Measurements from ENCODE around the gene TMC6. TPM values are rescaled to one million over a fixed set of nuclear protein-coding genes. Genes with fewer than 3 reads are reported as not detected.

The TMC6 gene
- total RNA-seq, 1 experiment from 2014 or later = 58.0 TPM

GRCh38 chr17:78146471-78146869 is 17.9 kb upstream of the TMC6 start:
- in situ Hi-C loops (cut with HindIII; ENCODE audit: low pct_unique_long_range_greater_than_20kb, low sequenced_read_pairs) (no loop called here), intact Hi-C loops (cut with micrococcal nuclease; ENCODE audit: unreplicated experiment) (no loop called here)
- POLR2A ChIA-PET = no interaction called here
- TF ChIP-seq SIN3A (IDR thresholded peaks at IDR 0.05; ENCODE audit: borderline replicate concordance, insufficient read depth, low read depth, low read length) (no peak), CTCF (IDR thresholded peaks at IDR 0.05) (no peak), REST (IDR thresholded peaks at IDR 0.05; ENCODE audit: insufficient read depth in 1 of 2, low read depth in 2 of 2, low read length in 1 of 2) (no peak), TCF7L2 (IDR thresholded peaks at IDR 0.05; ENCODE audit: low read depth, low read length) (no peak), POLR2AphosphoS5 (IDR thresholded peaks at IDR 0.05; ENCODE audit: low read depth, low read length) (no peak)
- DNase-seq (ENCODE audit: low read depth, low spot score) (no peak), ATAC-seq (no peak)
- no peak overlapping the region for H3K4me3 ChIP-seq (ENCODE audit: low read depth in 2 of 2, low read length in 2 of 2)
- peaks cover 33% of the 10 kb centered on the region for H3K4me1 ChIP-seq (ENCODE audit: control insufficient read depth, insufficient read depth, low read length)
- no peaks in the 10 kb centered on the region for H3K27me3 ChIP-seq (ENCODE audit: control insufficient read depth, insufficient read depth, low read length)
- no peaks in the 10 kb centered on the region for H3K9me3 ChIP-seq (ENCODE audit: control insufficient read depth, insufficient read depth, low read depth, low read length)
- no peaks in the 10 kb centered on the region for H3K36me3 ChIP-seq (ENCODE audit: control insufficient read depth, insufficient read depth, low read length)
- BruUV-seq (replicated peaks) = no TSS peak
- CTCF ChIA-PET = no interaction called here
- no peak overlapping the region for H3K27ac ChIP-seq (ENCODE audit: low read length)

GRCh38 chr17:78144736-78145641 is 16.4 kb upstream of the TMC6 start:
- intact Hi-C loops (cut with micrococcal nuclease; ENCODE audit: unreplicated experiment) (no loop called here), in situ Hi-C loops (cut with HindIII; ENCODE audit: low pct_unique_long_range_greater_than_20kb, low sequenced_read_pairs) (no loop called here)
- H3K27me3 ChIP-seq (ENCODE audit: control insufficient read depth, insufficient read depth, low read length) = no peaks in the 10 kb centered on the region
- H3K9me3 ChIP-seq (ENCODE audit: control insufficient read depth, insufficient read depth, low read depth, low read length) = no peaks in the 10 kb centered on the region
- peak overlapping the region; percentile 9 for H3K27ac ChIP-seq (ENCODE audit: low read length)
- ChIA-PET CTCF (interaction anchor here (0.8 kb wide), 1 partner anchor 30 kb away, joined by 3 read pairs; no protein-coding TSS in a partner anchor), POLR2A (interaction anchor here (0.6 to 1.1 kb wide), 2 partner anchors 19 to 1020 kb away, joined by 3 to 8 read pairs; no protein-coding TSS in a partner anchor)
- peaks cover 39% of the 10 kb centered on the region for H3K4me1 ChIP-seq (ENCODE audit: control insufficient read depth, insufficient read depth, low read length)
- no peak overlapping the region for H3K4me3 ChIP-seq (ENCODE audit: low read depth in 2 of 2, low read length in 2 of 2)
- no peaks in the 10 kb centered on the region for H3K36me3 ChIP-seq (ENCODE audit: control insufficient read depth, insufficient read depth, low read length)
- no TSS peak for BruUV-seq (replicated peaks)
- DNase-seq (ENCODE audit: low read depth, low spot score) (no peak), ATAC-seq (peak; percentile 37; the same call in 1 of the 2 replicates)
- TF ChIP-seq TCF7L2 (IDR thresholded peaks at IDR 0.05; ENCODE audit: low read depth, low read length) (no peak), POLR2AphosphoS5 (IDR thresholded peaks at IDR 0.05; ENCODE audit: low read depth, low read length) (no peak), CTCF (IDR thresholded peaks at IDR 0.05) (no peak), REST (IDR thresholded peaks at IDR 0.05; ENCODE audit: insufficient read depth in 1 of 2, low read depth in 2 of 2, low read length in 1 of 2) (no peak), SIN3A (IDR thresholded peaks at IDR 0.05; ENCODE audit: borderline replicate concordance, insufficient read depth, low read depth, low read length) (no peak)
